HL-60/S4 (cell line): Measurements from ENCODE around the gene RBM33.

ENCODE experiments used
- in situ Hi-C: fragments of 300-500 bp; cut with MboI; formaldehyde crosslinking; loops from 2 replicates; pipeline ENCODE4 v1.14.3; 2022; ENCODE audit warnings: low sequenced_read_pairs

The RBM33 gene

GRCh38 chr7:155791836-155792235 lies 147.4 kb downstream of the RBM33 start:
- in situ Hi-C loops, result no loop called here

DNA sequence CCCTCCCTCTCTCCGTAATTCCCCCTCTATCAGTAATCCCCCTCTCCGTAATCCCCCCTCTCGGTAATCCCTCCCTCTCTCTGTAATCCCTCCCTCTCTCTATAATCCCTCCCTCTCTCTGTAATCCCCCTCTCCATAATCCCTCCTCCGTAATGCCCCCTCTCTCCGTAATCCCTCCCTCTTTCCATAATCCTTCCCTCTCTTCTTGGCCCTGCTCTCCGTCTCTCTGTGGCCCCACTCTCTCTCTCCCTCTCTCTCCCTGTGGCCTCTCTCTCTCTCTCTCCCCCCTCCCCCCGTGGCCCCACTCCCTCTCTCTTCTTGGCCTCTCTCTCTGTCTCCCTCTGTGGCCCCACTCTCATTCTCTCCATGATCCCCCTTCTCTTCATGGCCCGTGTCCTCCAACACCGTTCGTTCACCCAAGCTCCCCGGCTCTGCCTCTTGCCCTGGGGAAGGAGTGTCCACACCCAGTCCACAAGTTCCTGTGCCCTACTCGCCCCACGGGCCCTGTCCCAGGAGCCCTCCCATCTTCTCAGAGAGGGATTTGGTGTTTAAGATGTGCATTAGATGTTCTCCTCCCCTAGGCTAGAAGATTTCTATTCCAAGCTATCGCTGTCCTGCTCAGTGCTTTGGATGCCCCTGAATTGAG lies 148.0 kb downstream of the RBM33 start:
- in situ Hi-C loops, result no loop called here

DNA sequence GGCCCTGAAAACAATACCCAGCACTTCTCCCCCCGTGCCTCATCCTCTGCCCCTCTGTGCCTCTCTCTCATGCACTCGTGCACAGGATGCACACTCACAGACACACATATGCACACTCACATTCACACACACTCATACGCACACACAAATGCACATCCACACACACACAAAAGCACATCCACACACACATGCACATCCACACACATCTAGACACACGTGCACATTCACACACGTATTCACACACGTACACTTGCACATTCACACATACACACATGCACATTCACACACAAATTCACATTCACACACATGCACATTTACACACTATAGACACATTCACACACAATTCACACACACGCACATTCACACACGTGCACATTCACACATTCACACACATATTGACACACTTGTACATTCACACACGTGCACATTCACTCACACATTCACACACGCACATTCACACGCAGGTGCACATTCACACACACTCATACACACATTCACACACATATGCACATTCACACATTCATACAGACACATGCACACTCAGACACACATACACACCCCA lies 148.6 kb downstream of the RBM33 start:
- in situ Hi-C loops, result no loop called here

DNA sequence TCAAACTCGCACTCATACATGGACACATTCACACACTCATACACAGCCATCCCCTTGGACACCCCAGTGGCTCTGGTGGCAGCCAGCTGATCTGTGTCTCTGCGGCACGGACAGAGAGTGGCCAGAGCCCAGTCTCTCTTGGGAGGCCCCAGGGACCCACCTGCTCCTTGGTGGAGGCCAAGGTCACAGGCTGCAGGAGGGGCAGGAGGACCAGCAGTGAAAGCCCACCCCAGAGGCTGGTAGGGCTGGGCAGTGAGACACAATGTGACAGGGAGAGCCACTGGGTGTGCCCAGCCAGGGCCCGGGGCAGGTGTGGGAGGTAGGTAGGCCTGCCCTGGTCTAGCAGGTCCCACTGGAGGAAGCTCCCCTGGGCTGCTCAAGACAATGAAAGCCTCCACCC lies 149.3 kb downstream of the RBM33 start:
- in situ Hi-C loops, result no loop called here

GRCh38 chr7:155794196-155794595 lies 149.7 kb downstream of the RBM33 start:
- in situ Hi-C loops, result no loop called here

DNA sequence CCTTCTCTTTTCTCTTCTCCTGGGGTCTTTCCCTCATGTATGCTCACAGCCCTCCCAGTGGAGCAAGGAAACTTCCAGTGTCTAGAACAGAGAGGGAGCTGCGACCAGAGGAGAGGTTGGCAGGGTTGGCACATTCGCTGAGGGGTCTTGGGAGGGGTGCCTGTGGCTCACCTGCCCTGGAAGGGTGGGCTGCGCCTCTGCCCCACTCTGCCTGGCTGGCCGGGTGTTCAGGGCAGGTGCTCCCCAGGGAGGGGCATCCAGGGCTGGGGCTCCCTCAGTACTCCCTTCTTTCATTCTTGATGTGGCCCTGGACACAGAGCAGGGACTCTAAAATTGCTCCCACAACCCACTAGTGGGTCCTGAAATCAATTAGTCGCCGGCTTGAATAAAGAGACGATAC lies 150.9 kb downstream of the RBM33 start:
- in situ Hi-C loops, result no loop called here

GRCh38 chr7:155795951-155796350 lies 151.5 kb downstream of the RBM33 start:
- in situ Hi-C loops, result no loop called here

GRCh38 chr7:155796381-155797261 lies 152.2 kb downstream of the RBM33 start:
- in situ Hi-C loops, result no loop called here

DNA sequence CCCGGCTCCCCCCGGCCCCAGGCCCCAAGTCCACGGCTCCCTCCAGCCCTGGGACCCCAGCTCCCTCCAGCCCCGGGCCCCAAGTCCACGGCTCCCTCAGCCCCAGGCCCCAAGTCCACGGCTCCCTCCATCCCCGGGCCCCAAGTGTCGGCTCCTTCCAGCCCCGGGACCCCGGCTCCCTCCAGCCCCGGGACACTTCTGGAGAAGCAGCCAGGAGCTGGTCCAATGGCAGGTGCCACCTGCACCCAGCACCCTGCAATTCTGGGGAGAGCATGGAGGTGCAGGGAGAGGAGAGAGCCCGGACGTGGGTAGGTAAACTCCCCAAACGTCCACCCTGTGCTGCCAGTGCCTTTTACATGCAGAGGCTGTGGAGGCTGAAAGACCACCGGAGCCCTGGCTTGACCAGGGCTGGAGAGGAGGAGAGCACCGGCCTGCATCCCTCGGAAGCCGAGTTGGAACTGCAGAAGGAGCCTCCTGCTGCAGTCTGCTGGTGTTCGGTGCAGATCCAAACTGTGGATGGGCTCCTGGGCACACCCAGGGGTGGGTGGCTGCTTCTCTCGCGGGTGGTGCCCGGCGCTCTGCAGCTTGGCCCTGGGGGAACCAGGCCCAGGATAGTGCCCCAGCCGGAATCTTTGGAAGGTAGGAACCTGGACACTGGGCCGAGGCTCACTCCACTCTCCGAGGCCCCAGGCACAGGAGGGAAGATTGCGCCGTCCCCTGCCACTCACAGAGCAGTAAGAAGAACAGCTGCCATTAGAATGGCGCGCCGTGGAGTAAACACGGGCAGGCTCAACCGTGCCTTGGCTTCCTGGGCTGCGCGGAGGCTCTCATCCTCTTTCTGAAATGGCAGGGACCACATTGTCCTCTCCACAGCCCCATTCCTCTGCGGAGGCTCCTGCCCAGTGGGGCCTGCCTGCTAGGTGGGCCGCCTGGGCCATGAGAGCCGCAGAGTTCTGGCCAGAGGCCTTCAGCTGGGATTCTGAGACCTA lies 153.1 kb downstream of the RBM33 start:
- in situ Hi-C loops, result no loop called here

DNA sequence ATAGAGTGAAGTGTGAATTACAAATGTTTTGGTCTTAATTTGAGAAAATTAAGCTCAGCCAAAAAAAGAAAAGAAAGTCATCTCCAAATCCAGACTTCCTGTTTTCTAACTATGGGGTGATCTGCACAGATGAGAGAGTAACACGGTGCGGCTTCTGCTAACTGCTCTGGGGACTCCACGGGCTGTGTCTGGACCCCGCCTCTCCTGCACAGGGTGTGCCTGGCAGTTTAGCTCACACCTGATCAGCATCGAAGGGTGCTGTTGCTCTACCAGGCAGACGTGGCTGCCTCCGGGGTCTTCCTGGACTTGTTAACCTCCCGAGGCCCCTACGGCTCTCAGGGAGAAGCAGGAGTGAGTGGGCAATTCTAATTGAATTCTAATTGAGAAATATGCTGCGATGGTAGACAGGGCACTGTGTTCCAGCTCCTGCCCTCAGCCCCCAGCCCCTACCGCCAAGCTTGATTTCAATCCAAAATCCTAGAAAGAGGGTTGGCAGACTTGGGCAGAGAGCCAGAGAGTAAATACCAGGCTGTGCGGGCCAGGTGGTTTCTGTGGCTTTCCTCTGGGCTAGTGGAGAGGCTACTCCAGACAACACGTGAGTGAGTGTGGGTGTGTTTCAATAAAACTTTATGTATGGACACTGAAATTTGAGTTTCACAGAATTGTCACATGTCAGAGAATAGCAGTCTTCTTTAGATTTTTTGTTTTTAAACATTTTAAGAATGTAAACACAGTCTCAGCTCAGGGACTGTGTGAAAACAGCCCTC lies 154.4 kb downstream of the RBM33 start:
- in situ Hi-C loops, result no loop called here

GRCh38 chr7:155799514-155799913 lies 155.1 kb downstream of the RBM33 start:
- in situ Hi-C loops, result no loop called here

GRCh38 chr7:155800301-155800700 lies 155.8 kb downstream of the RBM33 start:
- in situ Hi-C loops, result loop anchor here (25.0 kb wide), 2 partner anchors 1012 to 1462 kb away; no protein-coding TSS in a partner anchor

DNA sequence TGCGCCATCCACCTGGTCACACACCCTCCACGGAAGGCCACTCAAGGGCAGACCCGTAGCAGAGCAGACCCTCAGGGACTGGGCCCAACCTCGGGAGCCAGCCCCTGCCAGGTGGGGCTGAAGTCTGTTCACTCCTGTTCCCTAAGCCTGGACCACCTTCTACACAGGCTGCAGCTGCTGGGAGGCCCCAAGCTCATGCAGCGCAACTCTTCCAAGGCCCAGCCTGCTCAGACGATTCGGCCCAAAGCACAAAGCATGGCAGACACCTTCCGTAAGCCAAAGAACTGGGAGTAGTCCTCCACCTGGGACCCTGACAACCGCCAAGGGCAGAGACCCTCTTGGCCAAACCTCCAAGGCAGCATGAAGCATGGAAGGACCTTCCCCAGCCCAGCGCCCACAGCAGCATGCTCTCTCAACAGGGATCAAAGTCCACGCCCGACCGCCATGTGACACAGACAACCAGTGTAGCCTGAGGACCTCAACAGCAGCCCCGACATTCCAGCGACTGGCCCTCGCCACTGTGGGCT lies 156.3 kb downstream of the RBM33 start:
- in situ Hi-C loops, result loop anchor here (25.0 kb wide), 2 partner anchors 1011 to 1461 kb away; no protein-coding TSS in a partner anchor

DNA sequence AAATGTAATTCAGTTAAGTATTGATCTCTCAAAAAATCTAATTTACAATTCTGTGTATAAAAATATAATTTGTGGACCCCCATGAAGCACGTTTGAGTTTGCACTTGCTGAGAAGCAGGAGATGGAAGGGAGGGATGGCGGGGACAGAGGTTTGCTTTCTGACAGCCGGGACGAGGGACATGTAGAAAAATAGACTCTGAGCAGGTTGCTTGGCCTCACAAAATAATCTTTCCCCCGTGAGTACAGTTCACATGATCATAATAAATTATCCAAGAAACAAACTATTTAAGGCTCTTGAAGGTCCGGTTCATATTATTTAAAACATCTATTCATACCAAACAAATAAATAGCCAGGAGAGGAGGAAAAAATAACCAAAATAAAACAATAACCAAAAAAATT lies 157.8 kb downstream of the RBM33 start:
- in situ Hi-C loops, result loop anchor here (25.0 kb wide), 2 partner anchors 1010 to 1460 kb away; no protein-coding TSS in a partner anchor

- in situ Hi-C loops, result loop anchor here (25.0 kb wide), 2 partner anchors 1009 to 1459 kb away; no protein-coding TSS in a partner anchor
Measured at GRCh38 chr7:155802906-155803417, 158.5 kb downstream of the RBM33 start.

GRCh38 chr7:155803418-155804376 lies 159.2 kb downstream of the RBM33 start:
- in situ Hi-C loops, result loop anchor here (25.0 kb wide), 2 partner anchors 1009 to 1459 kb away; no protein-coding TSS in a partner anchor

- in situ Hi-C loops, result loop anchor here (25.0 kb wide), 2 partner anchors 1008 to 1458 kb away; no protein-coding TSS in a partner anchor
Measured at GRCh38 chr7:155804431-155804831, 160.0 kb downstream of the RBM33 start.
